SH-SY5Y (cell line): ENCODE results near the gene NPHP4.

ENCODE experiments used
- GATA2 ChIP-seq: IDR thresholded peaks from 2 replicates; pipeline ENCODE4 v1.6.1; 2011; ENCODE audit warnings: mild to moderate bottlenecking, low read depth, low read length
- GATA3 ChIP-seq: IDR thresholded peaks from 2 replicates; pipeline ENCODE4 v1.6.1; 2011; ENCODE audit warnings: low read depth, mild to moderate bottlenecking, low read length, moderate library complexity

- TF ChIP-seq GATA3 (no peak), GATA2 (no peak)
These were observed 178.1 kb downstream of the NPHP4 start for GRCh38 chr1:5814046-5814619.
